Neural progenitor cell (in vitro differentiated cells): ENCODE data around the gene NUDT3. TPM values are rescaled to one million over a fixed set of nuclear protein-coding genes. Genes with fewer than 3 reads are reported as not detected.

Experiments used
- DNase-seq: peaks from one replicate; pipeline ENCODE4 v3.0.0-alpha.2; 2016; ENCODE audit warnings: low spot score
- H2AFZ ChIP-seq: fragments of 200-600 bp; sonication (generic); replicated peaks from 2 replicates; pipeline ENCODE4 v1.6.1; 2016; ENCODE audit warnings: antibody characterized with exemption
- H3F3A ChIP-seq: fragments of 200-600 bp; sonication (generic); 2 replicates; pipeline ENCODE4 v1.6.1; 2016; ENCODE audit warnings: antibody characterized with exemption, low read depth
- H3K27ac ChIP-seq: fragments of 200-600 bp; sonication (generic); 2 replicates; pipeline ENCODE4 v1.5.1; 2016; ENCODE audit warnings: mild to moderate bottlenecking
- H3K27me3 ChIP-seq: fragments of 200-600 bp; sonication (generic); 2 replicates; pipeline ENCODE4 v1.6.1; 2016; ENCODE audit warnings: mild to moderate bottlenecking, moderate library complexity
- H3K36me3 ChIP-seq: fragments of 200-600 bp; sonication (generic); 2 replicates; pipeline ENCODE4 v1.5.1; 2016
- H3K4me1 ChIP-seq: fragments of 200-600 bp; sonication (generic); 2 replicates; pipeline ENCODE4 v1.6.1; 2016; ENCODE audit warnings: mixed run types
- H3K4me2 ChIP-seq: fragments of 200-600 bp; sonication (generic); 2 replicates; pipeline ENCODE4 v1.6.1; 2016
- H3K4me3 ChIP-seq: fragments of 200-600 bp; sonication (generic); 2 replicates; pipeline ENCODE4 v1.5.1; 2016
- H3K79me2 ChIP-seq: fragments of 200-600 bp; sonication (generic); 2 replicates; pipeline ENCODE4 v1.6.1; 2016; ENCODE audit warnings: low read depth
- H3K9ac ChIP-seq: fragments of 200-600 bp; sonication (generic); 2 replicates; pipeline ENCODE4 v1.6.1; 2016
- H3K9me3 ChIP-seq: fragments of 200-600 bp; sonication (generic); 2 replicates; pipeline ENCODE4 v1.5.1; 2016; ENCODE audit warnings: low read depth
- H4K20me1 ChIP-seq: fragments of 200-600 bp; sonication (generic); 2 replicates; pipeline ENCODE4 v1.6.1; 2016; ENCODE audit warnings: low read depth
- H3K27ac Mint-ChIP-seq: 3 replicates; pipeline ENCODE4 v1.8.0; 2021; ENCODE audit warnings: mixed read lengths
- H3K27me3 Mint-ChIP-seq: 2 replicates; pipeline ENCODE4 v1.8.0; 2022; ENCODE audit warnings: low read depth, mild to moderate bottlenecking, inconsistent platforms, moderate library complexity, mixed read lengths; ENCODE audit not compliant: insufficient read depth
- H3K36me3 Mint-ChIP-seq: 3 replicates; pipeline ENCODE4 v1.8.0; 2021; ENCODE audit warnings: mixed read lengths
- H3K4me1 Mint-ChIP-seq: 3 replicates; pipeline ENCODE4 v1.8.0; 2021; ENCODE audit warnings: mixed read lengths
- H3K4me3 Mint-ChIP-seq: 3 replicates; pipeline ENCODE4 v1.8.0; 2021; ENCODE audit warnings: mild to moderate bottlenecking, moderate library complexity, mixed read lengths
- H3K9me3 Mint-ChIP-seq: 3 replicates; pipeline ENCODE4 v1.8.0; 2020; ENCODE audit warnings: mixed read lengths
- CTCF ChIP-seq: fragments of 200-600 bp; sonication (generic); IDR thresholded peaks from 2 replicates; pipeline ENCODE4 v1.5.1; 2017; ENCODE audit warnings: antibody characterized with exemption, mild to moderate bottlenecking
- EZH2 ChIP-seq: fragments of 200-600 bp; sonication (generic); IDR thresholded peaks from 2 replicates; pipeline ENCODE4 v1.6.1; 2017; ENCODE audit warnings: antibody characterized with exemption, mild to moderate bottlenecking, moderate library complexity
- EZH2phosphoT487 ChIP-seq: fragments of 200-600 bp; sonication (generic); IDR thresholded peaks from 2 replicates; pipeline ENCODE4 v1.6.1; 2017; ENCODE audit warnings: antibody characterized with exemption
- total RNA-seq: library from RNA; depleted of rRNA; stranded (reverse); fragments of >200 nt; gene quantifications from 2 replicates; pipeline ENCODE4 v1.2.3, GENCODE V29; 2015; ENCODE audit warnings: low replicate concordance

The NUDT3 gene
- total RNA-seq, 1 donor from 2014 or later, result 35.7 TPM

GRCh38 chr6:34249469-34250261 is 142.8 kb downstream of the NUDT3 start:
- no peak for DNase-seq
- Histone ChIP-seq H3K79me2 (no peaks in the 10 kb centered on the region), H3F3A (peaks cover 35% of the 10 kb centered on the region), H3K9me3 (no peaks in the 10 kb centered on the region), H3K9ac (peak overlapping the region; percentile 44), H2AFZ (peak overlapping the region; percentile 91), H3K27ac (no peak overlapping the region), H3K4me1 (no peaks in the 10 kb centered on the region), H3K4me3 (peak overlapping the region; percentile 73), H3K4me2 (peak overlapping the region; percentile 83), H3K27me3 (no peaks in the 10 kb centered on the region), H4K20me1 (peaks cover 39% of the 10 kb centered on the region), H3K36me3 (no peaks in the 10 kb centered on the region)
- peak overlapping the region; percentile 78 for H3K27ac Mint-ChIP-seq
- H3K4me1 Mint-ChIP-seq, result peaks cover 22% of the 10 kb centered on the region
- peaks cover 3% of the 10 kb centered on the region for H3K9me3 Mint-ChIP-seq
- peaks cover 4% of the 10 kb centered on the region for H3K36me3 Mint-ChIP-seq
- H3K4me3 Mint-ChIP-seq, result peak overlapping the region; percentile 89
- H3K27me3 Mint-ChIP-seq, result peaks cover 12% of the 10 kb centered on the region
- TF ChIP-seq EZH2, result no peak

- peaks cover 4% of the 10 kb centered on the region for H3K36me3 Mint-ChIP-seq
- Histone ChIP-seq H3F3A (peaks cover 42% of the 10 kb centered on the region), H3K79me2 (no peaks in the 10 kb centered on the region), H3K27me3 (no peaks in the 10 kb centered on the region), H4K20me1 (peaks cover 46% of the 10 kb centered on the region), H2AFZ (peak within 1 kb of the TSS; percentile 91), H3K36me3 (no peaks in the 10 kb centered on the region), H3K9me3 (no peaks in the 10 kb centered on the region), H3K4me1 (no peaks in the 10 kb centered on the region), H3K27ac (peak within 1 kb of the TSS; percentile 63), H3K4me3 (peak within 1 kb of the TSS; percentile 73), H3K9ac (peak within 1 kb of the TSS; percentile 56), H3K4me2 (peak within 1 kb of the TSS; percentile 94)
- peak within 1 kb of the TSS; percentile 91 for H3K4me3 Mint-ChIP-seq
- peaks cover 12% of the 10 kb centered on the region for H3K27me3 Mint-ChIP-seq
- peak; percentile 99 for DNase-seq
- H3K9me3 Mint-ChIP-seq, result peaks cover 3% of the 10 kb centered on the region
- peaks cover 26% of the 10 kb centered on the region for H3K4me1 Mint-ChIP-seq
- H3K27ac Mint-ChIP-seq, result peak within 1 kb of the TSS; percentile 87
- TF ChIP-seq CTCF, result peak; percentile 89
- no peak for TF ChIP-seq EZH2phosphoT487
These were observed 143.6 kb downstream of the NUDT3 start, which contains the start of gene SMIM29 for GRCh38 chr6:34248727-34249468. Gene SMIM29 (minus strand): TSS chr6:34249006. CDS start chr6:34247791, 1,215 bp downstream.

GRCh38 chr6:34248198-34248726 is 144.2 kb downstream of the NUDT3 start:
- Histone ChIP-seq H3K9me3 (no peaks in the 10 kb centered on the region), H3F3A (peaks cover 48% of the 10 kb centered on the region), H3K4me3 (peak overlapping the region; percentile 73), H3K4me1 (no peaks in the 10 kb centered on the region), H3K4me2 (peak overlapping the region; percentile 94), H4K20me1 (peaks cover 53% of the 10 kb centered on the region), H3K9ac (peak overlapping the region; percentile 56), H2AFZ (peak overlapping the region; percentile 40), H3K27me3 (no peaks in the 10 kb centered on the region), H3K27ac (no peak overlapping the region), H3K36me3 (no peaks in the 10 kb centered on the region), H3K79me2 (peaks cover 5% of the 10 kb centered on the region)
- H3K36me3 Mint-ChIP-seq, result peaks cover 7% of the 10 kb centered on the region
- peak overlapping the region; percentile 91 for H3K4me3 Mint-ChIP-seq
- TF ChIP-seq EZH2phosphoT487 (no peak), CTCF (no peak), EZH2 (no peak)
- H3K27me3 Mint-ChIP-seq, result peaks cover 12% of the 10 kb centered on the region
- peaks cover 3% of the 10 kb centered on the region for H3K9me3 Mint-ChIP-seq
- peaks cover 31% of the 10 kb centered on the region for H3K4me1 Mint-ChIP-seq
- peak; percentile 68 for DNase-seq
- peak overlapping the region; percentile 87 for H3K27ac Mint-ChIP-seq
